WI38 (cell line): Measurements from ENCODE around the gene RWDD3.

Experiments used
- H3K4me3 ChIP-seq: 2 replicates; pipeline ENCODE4 v1.5.1; 2011; ENCODE audit warnings: low read depth, mild to moderate bottlenecking, control low read depth, low read length
- CTCF ChIP-seq: IDR thresholded peaks from 2 replicates; pipeline ENCODE4 v1.5.1; 2012; ENCODE audit warnings: low read depth, mild to moderate bottlenecking, control low read depth, low read length

RWDD3 gene

GRCh38 chr1:95245029-95245428 is 11.0 kb downstream of the RWDD3 start:
- H3K4me3 ChIP-seq = no peak overlapping the region
- TF ChIP-seq CTCF = no peak

GRCh38 chr1:95246511-95246910 is 12.5 kb downstream of the RWDD3 start:
- TF ChIP-seq CTCF = no peak
- no peak overlapping the region for H3K4me3 ChIP-seq

- no peak for TF ChIP-seq CTCF
- no peak overlapping the region for H3K4me3 ChIP-seq
Measured at GRCh38 chr1:95247607-95248006, 13.6 kb downstream of the RWDD3 start.

GRCh38 chr1:95249916-95250315 is 15.9 kb downstream of the RWDD3 start:
- no peak for TF ChIP-seq CTCF
- H3K4me3 ChIP-seq = no peak overlapping the region

GRCh38 chr1:95252422-95252821 is 18.4 kb downstream of the RWDD3 start:
- H3K4me3 ChIP-seq = no peak overlapping the region
- TF ChIP-seq CTCF = no peak

- TF ChIP-seq CTCF = no peak
- H3K4me3 ChIP-seq = no peak overlapping the region
Measured at GRCh38 chr1:95254959-95255358, 20.9 kb downstream of the RWDD3 start.

GRCh38 chr1:95255826-95256225 is 21.8 kb downstream of the RWDD3 start:
- TF ChIP-seq CTCF = no peak
- no peak overlapping the region for H3K4me3 ChIP-seq
